Middle frontal gyrus (tissue), 1 donor: Measurements from ENCODE around the gene TSHZ3.

Experiments used
- DNase-seq: peaks from one replicate; pipeline ENCODE4 v3.0.0-alpha.2; 2015; ENCODE audit warnings: low spot score; ENCODE audit errors: extremely low spot score

The TSHZ3 gene

GRCh38 chr19:31314156-31314555, 35.1 kb downstream of the TSHZ3 start:
- DNase-seq: no peak

GRCh38 chr19:31313291-31314030, 35.8 kb downstream of the TSHZ3 start:
- no peak for DNase-seq

- no peak for DNase-seq
Observed at GRCh38 chr19:31312677-31313244, 36.5 kb downstream of the TSHZ3 start.

GRCh38 chr19:31312009-31312676, 37.1 kb downstream of the TSHZ3 start:
- no peak for DNase-seq

GRCh38 chr19:31310432-31311133, 38.7 kb downstream of the TSHZ3 start:
- no peak for DNase-seq

GRCh38 chr19:31308781-31309180, 40.5 kb downstream of the TSHZ3 start:
- DNase-seq: no peak

GRCh38 chr19:31307071-31307669, 42.1 kb downstream of the TSHZ3 start:
- DNase-seq: no peak

- no peak for DNase-seq
Observed at GRCh38 chr19:31306006-31306753, 43.1 kb downstream of the TSHZ3 start.

GRCh38 chr19:31304831-31305312, 44.4 kb downstream of the TSHZ3 start:
- no peak for DNase-seq

GRCh38 chr19:31303262-31303815, 45.9 kb downstream of the TSHZ3 start:
- no peak for DNase-seq

- no peak for DNase-seq
Observed at GRCh38 chr19:31301306-31301980, 47.8 kb downstream of the TSHZ3 start.

- DNase-seq: no peak
Observed at GRCh38 chr19:31300422-31300821, 48.8 kb downstream of the TSHZ3 start.

GRCh38 chr19:31299665-31300064, 49.6 kb downstream of the TSHZ3 start:
- DNase-seq: no peak

GRCh38 chr19:31297991-31298390, 51.2 kb downstream of the TSHZ3 start:
- DNase-seq: no peak

GRCh38 chr19:31296741-31297390, 52.4 kb downstream of the TSHZ3 start:
- DNase-seq: no peak

GRCh38 chr19:31294189-31294588, 55.0 kb downstream of the TSHZ3 start:
- DNase-seq: no peak

- no peak for DNase-seq
Observed at GRCh38 chr19:31292639-31293185, 56.5 kb downstream of the TSHZ3 start.

GRCh38 chr19:31290931-31291590, 58.2 kb downstream of the TSHZ3 start:
- DNase-seq: no peak
